NCI-H1417 (cell line): ENCODE measurements around the gene DNM2.
"Not testable (repeated sequence)": the region's sequence is repeated elsewhere in the genome, so short reads cannot be mapped to it uniquely, and the experiment has no call there.

Experiments used
- DNase-seq, 3 experiments: peaks; one replicate each; lab custom pipeline; 2025; lab: John Stamatoyannopoulos, UW

DNM2 gene

GRCh38 chr19:10725415-10725814 is 7.5 kb downstream of the DNM2 start:
- DNase-seq: no peak

GRCh38 chr19:10726268-10726667 is 8.4 kb downstream of the DNM2 start:
- no peak for DNase-seq

GRCh38 chr19:10727685-10728201 is 9.9 kb downstream of the DNM2 start:
- peak in 2 of 3 experiments; percentile 63 to 86 for DNase-seq

GRCh38 chr19:10729411-10729810 is 11.5 kb downstream of the DNM2 start:
- no peak for DNase-seq

- no peak for DNase-seq
Measured at GRCh38 chr19:10730932-10731331, 13.1 kb downstream of the DNM2 start.

GRCh38 chr19:10735741-10736140 is 17.9 kb downstream of the DNM2 start:
- DNase-seq: no peak

- no peak for DNase-seq
Measured at GRCh38 chr19:10736189-10736588, 18.3 kb downstream of the DNM2 start.

- DNase-seq: no peak
Measured at GRCh38 chr19:10736916-10737551, 19.2 kb downstream of the DNM2 start.

- DNase-seq: no peak
Measured at GRCh38 chr19:10737722-10738121, 19.8 kb downstream of the DNM2 start.

- no peak for DNase-seq
Measured at GRCh38 chr19:10740798-10741197, 22.9 kb downstream of the DNM2 start.

GRCh38 chr19:10742476-10742875 is 24.6 kb downstream of the DNM2 start:
- DNase-seq: no peak

GRCh38 chr19:10744253-10744798 is 26.4 kb downstream of the DNM2 start:
- DNase-seq: no peak

- DNase-seq: no peak
Measured at GRCh38 chr19:10744801-10745293, 27.0 kb downstream of the DNM2 start.

GRCh38 chr19:10746437-10746836 is 28.6 kb downstream of the DNM2 start:
- DNase-seq: not testable (repeated sequence)

- DNase-seq: no peak
Measured at GRCh38 chr19:10747271-10747670, 29.4 kb downstream of the DNM2 start.

- DNase-seq: no peak
Measured at GRCh38 chr19:10747674-10748073, 29.8 kb downstream of the DNM2 start.

GRCh38 chr19:10748195-10748926 is 30.5 kb downstream of the DNM2 start:
- DNase-seq: no peak

- no peak for DNase-seq
Measured at GRCh38 chr19:10748927-10749434, 31.1 kb downstream of the DNM2 start.

GRCh38 chr19:10749435-10750384 is 31.8 kb downstream of the DNM2 start:
- DNase-seq: no peak

GRCh38 chr19:10751109-10751953 is 33.5 kb downstream of the DNM2 start:
- no peak for DNase-seq
